H9 (cell line): Measurements from ENCODE around the gene CAV2. TPM values are rescaled to one million over a fixed set of nuclear protein-coding genes. Genes with fewer than 3 reads are reported as not detected.

Experiments
- DNase-seq: peaks from one replicate; pipeline ENCODE4 v3.0.0-alpha.2; 2017
- H2AFZ ChIP-seq: one replicate; pipeline ENCODE4 v1.6.1; 2013; ENCODE audit warnings: mild to moderate bottlenecking, low read length, control low read depth, moderate library complexity
- H2AK5ac ChIP-seq: 2 replicates; pipeline ENCODE4 v1.6.1; 2013; ENCODE audit warnings: low read length, control low read depth, mixed read lengths; ENCODE audit not compliant: insufficient read length
- H2BK120ac ChIP-seq: one replicate; pipeline ENCODE4 v1.6.1; 2013; ENCODE audit warnings: low read depth, mild to moderate bottlenecking, low read length, control low read depth, inconsistent platforms; ENCODE audit not compliant: poor library complexity, severe bottlenecking
- H2BK12ac ChIP-seq: 2 replicates; pipeline ENCODE4 v1.6.1; 2013; ENCODE audit warnings: low read length, control low read depth, mixed read lengths, low read depth; ENCODE audit not compliant: insufficient read length
- H2BK15ac ChIP-seq: 2 replicates; pipeline ENCODE4 v1.6.1; 2013; ENCODE audit warnings: low read depth, low read length, control low read depth
- H2BK20ac ChIP-seq: one replicate; pipeline ENCODE4 v1.6.1; 2013; ENCODE audit warnings: low read depth, mild to moderate bottlenecking, low read length, control low read depth, inconsistent platforms; ENCODE audit not compliant: poor library complexity, severe bottlenecking
- H2BK5ac ChIP-seq: 2 replicates; pipeline ENCODE4 v1.6.1; 2013; ENCODE audit warnings: low read length, control low read depth, mixed read lengths; ENCODE audit not compliant: insufficient read length
- H3K14ac ChIP-seq: 2 replicates; pipeline ENCODE4 v1.6.1; 2013; ENCODE audit warnings: low read length, control low read depth; ENCODE audit not compliant: insufficient read depth
- H3K18ac ChIP-seq: 2 replicates; pipeline ENCODE4 v1.6.1; 2013; ENCODE audit warnings: low read depth, mild to moderate bottlenecking, mixed read lengths, low read length, control low read depth; ENCODE audit not compliant: insufficient read length
- H3K23ac ChIP-seq: 2 replicates; pipeline ENCODE4 v1.6.1; 2013; ENCODE audit warnings: low read length, control low read depth, mixed read lengths, low read depth; ENCODE audit not compliant: insufficient read length
- H3K23me2 ChIP-seq: 2 replicates; pipeline ENCODE4 v1.6.1; 2013; ENCODE audit warnings: low read depth, mild to moderate bottlenecking, mixed read lengths, low read length, control low read depth; ENCODE audit not compliant: insufficient read length, poor library complexity, severe bottlenecking
- H3K27ac ChIP-seq: 2 replicates; pipeline ENCODE4 v1.5.1; 2013; ENCODE audit warnings: low read length, control low read depth, mixed read lengths, low read depth; ENCODE audit not compliant: insufficient read length
- H3K27me3 ChIP-seq: 2 replicates; pipeline ENCODE4 v1.6.1; 2013; ENCODE audit warnings: low read length, control low read depth, inconsistent platforms; ENCODE audit not compliant: insufficient read depth
- H3K4ac ChIP-seq: 2 replicates; pipeline ENCODE4 v1.6.1; 2013; ENCODE audit warnings: low read depth, mild to moderate bottlenecking, control low read depth, inconsistent platforms, low read length, moderate library complexity
- H3K4me1 ChIP-seq: 2 replicates; pipeline ENCODE4 v1.6.1; 2013; ENCODE audit warnings: low read length, control low read depth, inconsistent platforms; ENCODE audit not compliant: insufficient read depth
- H3K4me2 ChIP-seq: 2 replicates; pipeline ENCODE4 v1.6.1; 2013; ENCODE audit warnings: low read length, control low read depth, mixed read lengths; ENCODE audit not compliant: insufficient read length, insufficient read depth
- H3K56ac ChIP-seq: 2 replicates; pipeline ENCODE4 v1.6.1; 2013; ENCODE audit warnings: low read depth, mild to moderate bottlenecking, mixed read lengths, low read length, control low read depth; ENCODE audit not compliant: insufficient read length
- H3K79me1 ChIP-seq: 2 replicates; pipeline ENCODE4 v1.6.1; 2013; ENCODE audit warnings: low read depth, mild to moderate bottlenecking, moderate library complexity, low read length, control low read depth, inconsistent platforms; ENCODE audit not compliant: insufficient read depth, poor library complexity, severe bottlenecking
- H3K79me2 ChIP-seq: 2 replicates; pipeline ENCODE4 v1.6.1; 2013; ENCODE audit warnings: low read length, control low read depth, inconsistent platforms; ENCODE audit not compliant: insufficient read depth
- H3K9ac ChIP-seq: 2 replicates; pipeline ENCODE4 v1.6.1; 2013; ENCODE audit warnings: low read length, control low read depth, mixed read lengths; ENCODE audit not compliant: insufficient read length; ENCODE audit errors: extremely low read depth
- H3K9me3 ChIP-seq: one replicate; pipeline ENCODE4 v1.6.1; 2013; ENCODE audit warnings: low read depth, low read length, inconsistent platforms; ENCODE audit not compliant: control insufficient read depth
- H3T11ph ChIP-seq: one replicate; pipeline ENCODE4 v1.6.1; 2013; ENCODE audit warnings: mild to moderate bottlenecking, low read length, control low read depth, inconsistent platforms
- H4K20me1 ChIP-seq: one replicate; pipeline ENCODE4 v1.6.1; 2013; ENCODE audit not compliant: control insufficient read depth, insufficient read length, insufficient read depth
- H4K5ac ChIP-seq: 2 replicates; pipeline ENCODE4 v1.6.1; 2013; ENCODE audit warnings: low read depth, mild to moderate bottlenecking, mixed read lengths, low read length, control low read depth; ENCODE audit not compliant: insufficient read length
- H4K8ac ChIP-seq: replicated peaks from 2 replicates; pipeline ENCODE4 v1.6.1; 2013; ENCODE audit warnings: low read length, control low read depth, mixed read lengths, low read depth; ENCODE audit not compliant: insufficient read length
- H4K91ac ChIP-seq: 2 replicates; pipeline ENCODE4 v1.6.1; 2013; ENCODE audit warnings: low read depth, mild to moderate bottlenecking, moderate library complexity, mixed read lengths, low read length, control low read depth; ENCODE audit not compliant: insufficient read length
- H3K27ac Mint-ChIP-seq, 3 experiments: 2 replicates in 2 of 3; 3 replicates in 1 of 3; pipeline ENCODE4 v1.8.0; 2020 to 2021; ENCODE audit warnings: mixed read lengths in 3 of 3, mild to moderate bottlenecking in 1 of 3, moderate library complexity in 1 of 3
- H3K27me3 Mint-ChIP-seq: 2 replicates; pipeline ENCODE4 v1.8.0; 2021; ENCODE audit warnings: low read depth, mild to moderate bottlenecking, moderate library complexity, mixed read lengths
- H3K36me3 Mint-ChIP-seq, 3 experiments: 2 replicates in 2 of 3; 3 replicates in 1 of 3; pipeline ENCODE4 v1.8.0; 2020 to 2021; ENCODE audit warnings: low read depth in 3 of 3, mixed read lengths in 3 of 3; ENCODE audit not compliant: insufficient read depth in 1 of 3
- H3K4me1 Mint-ChIP-seq, 2 experiments: 2 replicates each; pipeline ENCODE4 v1.8.0; 2020; ENCODE audit warnings: mixed read lengths in 2 of 2
- H3K4me3 Mint-ChIP-seq, 2 experiments: 2 replicates in 1 of 2; 3 replicates in 1 of 2; pipeline ENCODE4 v1.8.0; 2020 to 2021; ENCODE audit warnings: mild to moderate bottlenecking in 2 of 2, mixed read lengths in 2 of 2, moderate library complexity in 1 of 2
- H3K9me3 Mint-ChIP-seq, 2 experiments: 2 replicates in 1 of 2; 3 replicates in 1 of 2; pipeline ENCODE4 v1.8.0; 2020; ENCODE audit warnings: mild to moderate bottlenecking in 2 of 2, mixed read lengths in 2 of 2, moderate library complexity in 1 of 2
- WGBS: extraction: QIAGEN DNeasy Blood & Tissue Kit; methylation state at CpG from one replicate; pipeline ENCODE4 v1.1.7; 2013; ENCODE audit warnings: missing lambda C conversion rate, low lambda C conversion rate, mixed read lengths; ENCODE audit not compliant: insufficient read length; ENCODE audit errors: extremely low coverage; 5-methylcytosine and 5-hydroxymethylcytosine counted together
- total RNA-seq: library from RNA; stranded (reverse); gene quantifications from 2 replicates; pipeline ENCODE4 v1.2.1, GENCODE V29; 2021
- TF ChIP-seq, protein P1 (sequence below): fragments of 200-600 bp; sonication (generic); conservative IDR thresholded peaks from 3 replicates; pipeline ENCODE4 v1.8.0; 2021; ENCODE audit warnings: antibody characterized with exemption, mild to moderate bottlenecking

Gene CAV2
- total RNA-seq, 1 experiment from 2014 or later = 3.7 TPM

- H3K4me1 ChIP-seq = no peaks in the 10 kb centered on the region
- no peak overlapping the region for H4K8ac ChIP-seq
- H3K27ac ChIP-seq = no peak overlapping the region
- Mint-ChIP-seq H3K4me1 (no peaks in the 10 kb centered on the region), H3K4me3 (no peak overlapping the region), H3K36me3 (no peaks in the 10 kb centered on the region), H3K27me3 (no peaks in the 10 kb centered on the region; the same call in none of the 2 replicates), H3K27ac (no peak overlapping the region), H3K9me3 (no peaks in the 10 kb centered on the region)
- no peak overlapping the region for H3K56ac ChIP-seq
- no peaks in the 10 kb centered on the region for H3K9me3 ChIP-seq
- no peaks in the 10 kb centered on the region for H3K27me3 ChIP-seq
- H3K23me2 ChIP-seq = no peaks in the 10 kb centered on the region
- no peak overlapping the region for H2AK5ac ChIP-seq
- no peak overlapping the region for H3T11ph ChIP-seq
- no peak overlapping the region for H3K14ac ChIP-seq
- H2AFZ ChIP-seq = no peak overlapping the region
- H4K5ac ChIP-seq = no peak overlapping the region
- H2BK120ac ChIP-seq = no peak overlapping the region
- no peaks in the 10 kb centered on the region for H3K79me2 ChIP-seq
- no peak overlapping the region for H3K4me2 ChIP-seq
- no peaks in the 10 kb centered on the region for H4K20me1 ChIP-seq
- H3K9ac ChIP-seq = no peak overlapping the region
- no CpG with 5 or more reads among the region's 3 CpGs for WGBS
- H3K18ac ChIP-seq = no peak overlapping the region
- no peak for DNase-seq
- H3K79me1 ChIP-seq = no peaks in the 10 kb centered on the region
- no peak overlapping the region for H2BK5ac ChIP-seq
- no peak overlapping the region for H4K91ac ChIP-seq
- no peak overlapping the region for H3K23ac ChIP-seq
- H2BK20ac ChIP-seq = no peak overlapping the region
- H2BK15ac ChIP-seq = no peak overlapping the region
- H2BK12ac ChIP-seq = no peak overlapping the region
- H3K4ac ChIP-seq = no peak overlapping the region
- TF ChIP-seq, protein P1, sequence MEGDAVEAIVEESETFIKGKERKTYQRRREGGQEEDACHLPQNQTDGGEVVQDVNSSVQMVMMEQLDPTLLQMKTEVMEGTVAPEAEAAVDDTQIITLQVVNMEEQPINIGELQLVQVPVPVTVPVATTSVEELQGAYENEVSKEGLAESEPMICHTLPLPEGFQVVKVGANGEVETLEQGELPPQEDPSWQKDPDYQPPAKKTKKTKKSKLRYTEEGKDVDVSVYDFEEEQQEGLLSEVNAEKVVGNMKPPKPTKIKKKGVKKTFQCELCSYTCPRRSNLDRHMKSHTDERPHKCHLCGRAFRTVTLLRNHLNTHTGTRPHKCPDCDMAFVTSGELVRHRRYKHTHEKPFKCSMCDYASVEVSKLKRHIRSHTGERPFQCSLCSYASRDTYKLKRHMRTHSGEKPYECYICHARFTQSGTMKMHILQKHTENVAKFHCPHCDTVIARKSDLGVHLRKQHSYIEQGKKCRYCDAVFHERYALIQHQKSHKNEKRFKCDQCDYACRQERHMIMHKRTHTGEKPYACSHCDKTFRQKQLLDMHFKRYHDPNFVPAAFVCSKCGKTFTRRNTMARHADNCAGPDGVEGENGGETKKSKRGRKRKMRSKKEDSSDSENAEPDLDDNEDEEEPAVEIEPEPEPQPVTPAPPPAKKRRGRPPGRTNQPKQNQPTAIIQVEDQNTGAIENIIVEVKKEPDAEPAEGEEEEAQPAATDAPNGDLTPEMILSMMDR = no peak
These were observed 6.9 kb upstream of the CAV2 start for GRCh38 chr7:116492654-116493109.
